A549 (cell line): ENCODE data around the gene GJA10.

ENCODE experiments used
- CBX2 ChIP-seq: fragments of 200-600 bp; sonication (generic); IDR thresholded peaks from 2 replicates; pipeline ENCODE4 v1.6.1; 2016; ENCODE audit warnings: low read depth, mild to moderate bottlenecking, borderline replicate concordance
- CEBPB ChIP-seq, 2 experiments: fragments of >200 bp in 1 of 2; sonication (Bioruptor Twin) in 1 of 2; formaldehyde crosslinking in 1 of 2; IDR thresholded peaks; 2 replicates each; pipeline ENCODE4 v1.6.1; 2012 to 2016
- FOSB ChIP-seq: fragments of 250-450 bp; sonication (Bioruptor Pico); IDR thresholded peaks from 2 replicates; pipeline ENCODE4 v1.5.0; 2020; ENCODE audit warnings: mild to moderate bottlenecking, moderate library complexity
- PHF8 ChIP-seq: fragments of 200-600 bp; sonication (generic); IDR thresholded peaks from 2 replicates; pipeline ENCODE4 v1.6.1; 2016; ENCODE audit warnings: low read depth, mild to moderate bottlenecking, antibody characterized with exemption, moderate library complexity, borderline replicate concordance
- POLR2A ChIP-seq: IDR thresholded peaks from 2 replicates; pipeline ENCODE4 v1.6.1; 2012; ENCODE audit warnings: mild to moderate bottlenecking, low read length
- POLR2AphosphoS2 ChIP-seq: conservative IDR thresholded peaks from 2 replicates; pipeline ENCODE4 v1.6.1; 2012; ENCODE audit warnings: low read length, improper control_type of control experiment, inconsistent platforms
- USF2 ChIP-seq: fragments of 450-650 bp; IDR thresholded peaks from 2 replicates; pipeline ENCODE4 v1.6.1; 2014; ENCODE audit warnings: antibody characterized with exemption
- TF ChIP-seq, protein P1 (sequence below): fragments of >200 bp; sonication (Bioruptor Twin); formaldehyde crosslinking; IDR thresholded peaks from 3 replicates; pipeline ENCODE4 v1.5.1; 2016

GRCh38 chr6:89858041-89858440, 36.2 kb upstream of the GJA10 start:
- TF ChIP-seq PHF8 = no peak
- no peak for TF ChIP-seq POLR2A
- TF ChIP-seq CBX2 = no peak
- no peak for TF ChIP-seq POLR2AphosphoS2
- TF ChIP-seq, protein P1, sequence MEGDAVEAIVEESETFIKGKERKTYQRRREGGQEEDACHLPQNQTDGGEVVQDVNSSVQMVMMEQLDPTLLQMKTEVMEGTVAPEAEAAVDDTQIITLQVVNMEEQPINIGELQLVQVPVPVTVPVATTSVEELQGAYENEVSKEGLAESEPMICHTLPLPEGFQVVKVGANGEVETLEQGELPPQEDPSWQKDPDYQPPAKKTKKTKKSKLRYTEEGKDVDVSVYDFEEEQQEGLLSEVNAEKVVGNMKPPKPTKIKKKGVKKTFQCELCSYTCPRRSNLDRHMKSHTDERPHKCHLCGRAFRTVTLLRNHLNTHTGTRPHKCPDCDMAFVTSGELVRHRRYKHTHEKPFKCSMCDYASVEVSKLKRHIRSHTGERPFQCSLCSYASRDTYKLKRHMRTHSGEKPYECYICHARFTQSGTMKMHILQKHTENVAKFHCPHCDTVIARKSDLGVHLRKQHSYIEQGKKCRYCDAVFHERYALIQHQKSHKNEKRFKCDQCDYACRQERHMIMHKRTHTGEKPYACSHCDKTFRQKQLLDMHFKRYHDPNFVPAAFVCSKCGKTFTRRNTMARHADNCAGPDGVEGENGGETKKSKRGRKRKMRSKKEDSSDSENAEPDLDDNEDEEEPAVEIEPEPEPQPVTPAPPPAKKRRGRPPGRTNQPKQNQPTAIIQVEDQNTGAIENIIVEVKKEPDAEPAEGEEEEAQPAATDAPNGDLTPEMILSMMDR = no peak
- TF ChIP-seq CEBPB (IDR thresholded peaks at IDR 0.05) = no peak
- TF ChIP-seq USF2 = no peak
- no peak for TF ChIP-seq FOSB (CRISPR knock-in tag)
